Neural progenitor cell (in vitro differentiated cells): ENCODE results near the gene ENTPD7. TPM values are rescaled to one million over a fixed set of nuclear protein-coding genes. Genes with fewer than 3 reads are reported as not detected.
A peak's percentile ranks its signal among the peaks of the same experiment; 100 is the strongest.

ENCODE experiments used
- DNase-seq: peaks from one replicate; pipeline ENCODE4 v3.0.0-alpha.2; 2016; ENCODE audit warnings: low spot score
- H2AFZ ChIP-seq: fragments of 200-600 bp; sonication (generic); replicated peaks from 2 replicates; pipeline ENCODE4 v1.6.1; 2016; ENCODE audit warnings: antibody characterized with exemption
- H3F3A ChIP-seq: fragments of 200-600 bp; sonication (generic); 2 replicates; pipeline ENCODE4 v1.6.1; 2016; ENCODE audit warnings: antibody characterized with exemption, low read depth
- H3K27ac ChIP-seq: fragments of 200-600 bp; sonication (generic); 2 replicates; pipeline ENCODE4 v1.5.1; 2016; ENCODE audit warnings: mild to moderate bottlenecking
- H3K27me3 ChIP-seq: fragments of 200-600 bp; sonication (generic); 2 replicates; pipeline ENCODE4 v1.6.1; 2016; ENCODE audit warnings: mild to moderate bottlenecking, moderate library complexity
- H3K36me3 ChIP-seq: fragments of 200-600 bp; sonication (generic); 2 replicates; pipeline ENCODE4 v1.5.1; 2016
- H3K4me1 ChIP-seq: fragments of 200-600 bp; sonication (generic); 2 replicates; pipeline ENCODE4 v1.6.1; 2016; ENCODE audit warnings: mixed run types
- H3K4me2 ChIP-seq: fragments of 200-600 bp; sonication (generic); 2 replicates; pipeline ENCODE4 v1.6.1; 2016
- H3K4me3 ChIP-seq: fragments of 200-600 bp; sonication (generic); 2 replicates; pipeline ENCODE4 v1.5.1; 2016
- H3K79me2 ChIP-seq: fragments of 200-600 bp; sonication (generic); 2 replicates; pipeline ENCODE4 v1.6.1; 2016; ENCODE audit warnings: low read depth
- H3K9ac ChIP-seq: fragments of 200-600 bp; sonication (generic); 2 replicates; pipeline ENCODE4 v1.6.1; 2016
- H3K9me3 ChIP-seq: fragments of 200-600 bp; sonication (generic); 2 replicates; pipeline ENCODE4 v1.5.1; 2016; ENCODE audit warnings: low read depth
- H4K20me1 ChIP-seq: fragments of 200-600 bp; sonication (generic); 2 replicates; pipeline ENCODE4 v1.6.1; 2016; ENCODE audit warnings: low read depth
- H3K27ac Mint-ChIP-seq: 3 replicates; pipeline ENCODE4 v1.8.0; 2021; ENCODE audit warnings: mixed read lengths
- H3K27me3 Mint-ChIP-seq: 2 replicates; pipeline ENCODE4 v1.8.0; 2022; ENCODE audit warnings: low read depth, mild to moderate bottlenecking, inconsistent platforms, moderate library complexity, mixed read lengths; ENCODE audit not compliant: insufficient read depth
- H3K36me3 Mint-ChIP-seq: 3 replicates; pipeline ENCODE4 v1.8.0; 2021; ENCODE audit warnings: mixed read lengths
- H3K4me1 Mint-ChIP-seq: 3 replicates; pipeline ENCODE4 v1.8.0; 2021; ENCODE audit warnings: mixed read lengths
- H3K4me3 Mint-ChIP-seq: 3 replicates; pipeline ENCODE4 v1.8.0; 2021; ENCODE audit warnings: mild to moderate bottlenecking, moderate library complexity, mixed read lengths
- H3K9me3 Mint-ChIP-seq: 3 replicates; pipeline ENCODE4 v1.8.0; 2020; ENCODE audit warnings: mixed read lengths
- EZH2 ChIP-seq: fragments of 200-600 bp; sonication (generic); IDR thresholded peaks from 2 replicates; pipeline ENCODE4 v1.6.1; 2017; ENCODE audit warnings: antibody characterized with exemption, mild to moderate bottlenecking, moderate library complexity
- EZH2phosphoT487 ChIP-seq: fragments of 200-600 bp; sonication (generic); IDR thresholded peaks from 2 replicates; pipeline ENCODE4 v1.6.1; 2017; ENCODE audit warnings: antibody characterized with exemption
- total RNA-seq: library from RNA; depleted of rRNA; stranded (reverse); fragments of >200 nt; gene quantifications from 2 replicates; pipeline ENCODE4 v1.2.3, GENCODE V29; 2015; ENCODE audit warnings: low replicate concordance
- TF ChIP-seq, protein P1 (sequence below): fragments of 200-600 bp; sonication (generic); IDR thresholded peaks from 2 replicates; pipeline ENCODE4 v1.5.1; 2017; ENCODE audit warnings: antibody characterized with exemption, mild to moderate bottlenecking

The ENTPD7 gene
- total RNA-seq, 1 donor from 2014 or later = 7.2 TPM

DNA sequence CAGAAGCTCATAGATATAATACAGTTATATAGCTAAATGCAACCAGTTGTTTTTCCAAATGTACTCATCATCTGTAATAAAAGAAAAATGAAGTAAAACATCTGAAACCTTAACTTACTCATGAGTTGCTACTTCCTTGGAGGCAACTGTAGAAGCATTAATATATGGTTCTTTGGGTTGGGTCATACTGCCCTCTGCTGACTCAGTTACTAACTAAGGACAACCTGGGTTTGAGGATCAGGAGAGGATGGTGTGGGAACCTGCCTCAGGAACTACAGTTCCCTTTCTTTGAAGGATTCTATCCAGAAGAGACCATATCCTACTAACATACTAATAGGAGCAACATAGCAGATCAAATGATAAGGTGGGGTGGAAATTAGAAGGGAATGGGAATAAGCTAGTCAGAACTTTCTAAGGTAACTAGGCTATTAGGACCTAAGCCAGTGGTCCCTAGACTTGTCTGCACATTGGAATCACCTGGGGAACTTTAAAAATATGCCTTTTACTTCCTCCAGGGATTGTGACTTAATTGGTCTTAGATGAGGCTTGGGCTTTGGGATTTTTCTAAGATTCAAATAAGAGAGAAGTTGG lies 51.9 kb downstream of the ENTPD7 start:
- no peak overlapping the region for H3K4me3 ChIP-seq
- peaks cover 3% of the 10 kb centered on the region for H3K27me3 Mint-ChIP-seq
- H3K4me1 ChIP-seq = no peaks in the 10 kb centered on the region
- H3K27ac Mint-ChIP-seq = no peak overlapping the region
- H3K4me1 Mint-ChIP-seq = no peaks in the 10 kb centered on the region
- H4K20me1 ChIP-seq = no peaks in the 10 kb centered on the region
- no peaks in the 10 kb centered on the region for H3K9me3 Mint-ChIP-seq
- H3K9me3 ChIP-seq = no peaks in the 10 kb centered on the region
- DNase-seq = peak; percentile 52
- H3K9ac ChIP-seq = no peak overlapping the region
- H3K79me2 ChIP-seq = no peaks in the 10 kb centered on the region
- no peak overlapping the region for H3K27ac ChIP-seq
- no peaks in the 10 kb centered on the region for H3K27me3 ChIP-seq
- TF ChIP-seq, protein P1, sequence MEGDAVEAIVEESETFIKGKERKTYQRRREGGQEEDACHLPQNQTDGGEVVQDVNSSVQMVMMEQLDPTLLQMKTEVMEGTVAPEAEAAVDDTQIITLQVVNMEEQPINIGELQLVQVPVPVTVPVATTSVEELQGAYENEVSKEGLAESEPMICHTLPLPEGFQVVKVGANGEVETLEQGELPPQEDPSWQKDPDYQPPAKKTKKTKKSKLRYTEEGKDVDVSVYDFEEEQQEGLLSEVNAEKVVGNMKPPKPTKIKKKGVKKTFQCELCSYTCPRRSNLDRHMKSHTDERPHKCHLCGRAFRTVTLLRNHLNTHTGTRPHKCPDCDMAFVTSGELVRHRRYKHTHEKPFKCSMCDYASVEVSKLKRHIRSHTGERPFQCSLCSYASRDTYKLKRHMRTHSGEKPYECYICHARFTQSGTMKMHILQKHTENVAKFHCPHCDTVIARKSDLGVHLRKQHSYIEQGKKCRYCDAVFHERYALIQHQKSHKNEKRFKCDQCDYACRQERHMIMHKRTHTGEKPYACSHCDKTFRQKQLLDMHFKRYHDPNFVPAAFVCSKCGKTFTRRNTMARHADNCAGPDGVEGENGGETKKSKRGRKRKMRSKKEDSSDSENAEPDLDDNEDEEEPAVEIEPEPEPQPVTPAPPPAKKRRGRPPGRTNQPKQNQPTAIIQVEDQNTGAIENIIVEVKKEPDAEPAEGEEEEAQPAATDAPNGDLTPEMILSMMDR = peak; percentile 62
- TF ChIP-seq EZH2 (no peak), EZH2phosphoT487 (no peak)
- H3K36me3 ChIP-seq = no peaks in the 10 kb centered on the region
- H3K36me3 Mint-ChIP-seq = peaks cover 9% of the 10 kb centered on the region
- no peaks in the 10 kb centered on the region for H3F3A ChIP-seq
- H3K4me2 ChIP-seq = no peak overlapping the region
- H3K4me3 Mint-ChIP-seq = no peak overlapping the region
- H2AFZ ChIP-seq = no peak overlapping the region

DNA sequence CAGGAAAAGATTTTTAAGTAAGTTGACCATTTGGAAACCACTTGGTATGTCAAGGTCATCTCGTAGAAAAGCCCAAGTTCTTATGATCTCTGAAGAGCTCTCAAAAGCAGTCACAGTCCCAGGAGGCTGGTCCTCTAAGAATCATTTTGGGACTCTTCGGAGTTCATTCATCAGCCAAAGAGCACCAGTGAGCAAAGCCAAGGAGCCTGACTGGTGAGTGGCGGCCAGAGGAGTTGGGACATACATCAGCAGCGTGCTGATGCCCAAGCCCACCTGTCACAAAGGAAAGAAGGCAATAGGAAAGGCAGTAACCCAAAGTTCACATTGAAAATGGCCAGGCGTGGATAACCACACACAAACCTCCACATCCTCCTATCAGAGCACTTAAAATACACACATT lies 55.1 kb downstream of the ENTPD7 start:
- Mint-ChIP-seq H3K36me3 (peaks cover 24% of the 10 kb centered on the region), H3K4me1 (no peaks in the 10 kb centered on the region), H3K9me3 (no peaks in the 10 kb centered on the region), H3K27ac (no peak overlapping the region), H3K27me3 (peaks cover 3% of the 10 kb centered on the region), H3K4me3 (no peak overlapping the region)
- no peaks in the 10 kb centered on the region for H3F3A ChIP-seq
- no peaks in the 10 kb centered on the region for H3K27me3 ChIP-seq
- H3K9ac ChIP-seq = no peak overlapping the region
- H4K20me1 ChIP-seq = no peaks in the 10 kb centered on the region
- no peaks in the 10 kb centered on the region for H3K36me3 ChIP-seq
- no peak for DNase-seq
- H3K4me3 ChIP-seq = no peak overlapping the region
- H3K27ac ChIP-seq = no peak overlapping the region
- no peak overlapping the region for H3K4me2 ChIP-seq
- no peaks in the 10 kb centered on the region for H3K9me3 ChIP-seq
- H3K4me1 ChIP-seq = no peaks in the 10 kb centered on the region
- TF ChIP-seq, protein P1 = no peak
- TF ChIP-seq EZH2phosphoT487 = no peak
- H2AFZ ChIP-seq = no peak overlapping the region
- H3K79me2 ChIP-seq = no peaks in the 10 kb centered on the region

DNA sequence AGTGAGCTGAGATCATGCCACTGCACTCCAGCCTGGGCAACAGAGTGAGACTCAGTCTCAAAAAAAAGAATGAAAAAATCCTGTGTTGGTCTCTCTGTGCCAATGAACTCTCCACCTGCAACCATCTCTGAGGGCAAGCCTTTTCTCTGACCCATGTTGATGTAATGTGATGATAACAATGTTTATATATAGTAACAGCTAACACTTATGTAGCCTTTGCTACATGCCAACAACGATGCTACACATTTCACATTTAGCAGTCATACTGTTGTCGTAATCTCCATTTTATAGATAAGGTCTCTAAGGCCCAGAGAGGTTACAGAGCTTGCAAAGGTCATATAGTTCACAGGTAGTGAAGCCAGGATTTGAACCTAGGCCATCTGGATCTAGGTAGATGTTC lies 61.1 kb downstream of the ENTPD7 start:
- TF ChIP-seq EZH2phosphoT487 (no peak), EZH2 (no peak)
- TF ChIP-seq, protein P1 = no peak
- no peaks in the 10 kb centered on the region for H3K9me3 Mint-ChIP-seq
- H2AFZ ChIP-seq = no peak overlapping the region
- H3K4me1 ChIP-seq = no peaks in the 10 kb centered on the region
- H3K36me3 Mint-ChIP-seq = peaks cover 40% of the 10 kb centered on the region
- H3K9ac ChIP-seq = no peak overlapping the region
- H3K79me2 ChIP-seq = no peaks in the 10 kb centered on the region
- DNase-seq = no peak
- H3K27me3 ChIP-seq = no peaks in the 10 kb centered on the region
- H3K4me3 ChIP-seq = no peak overlapping the region
- H3K4me2 ChIP-seq = no peak overlapping the region
- H3K4me1 Mint-ChIP-seq = no peaks in the 10 kb centered on the region
- H3K27ac Mint-ChIP-seq = no peak overlapping the region
- no peaks in the 10 kb centered on the region for H3K9me3 ChIP-seq
- H3K27ac ChIP-seq = no peak overlapping the region
- no peak overlapping the region for H3K4me3 Mint-ChIP-seq
- no peaks in the 10 kb centered on the region for H3K27me3 Mint-ChIP-seq
- H3F3A ChIP-seq = no peaks in the 10 kb centered on the region
- no peaks in the 10 kb centered on the region for H4K20me1 ChIP-seq
- no peaks in the 10 kb centered on the region for H3K36me3 ChIP-seq
